ENCODE results near the gene AMFR. TPM values are rescaled to one million over a fixed set of nuclear protein-coding genes. Genes with fewer than 3 reads are reported as not detected.

AMFR gene
- total and polyA plus RNA-seq, 4 donors, result 43.3 to 309 (median 98.4) TPM

DNA sequence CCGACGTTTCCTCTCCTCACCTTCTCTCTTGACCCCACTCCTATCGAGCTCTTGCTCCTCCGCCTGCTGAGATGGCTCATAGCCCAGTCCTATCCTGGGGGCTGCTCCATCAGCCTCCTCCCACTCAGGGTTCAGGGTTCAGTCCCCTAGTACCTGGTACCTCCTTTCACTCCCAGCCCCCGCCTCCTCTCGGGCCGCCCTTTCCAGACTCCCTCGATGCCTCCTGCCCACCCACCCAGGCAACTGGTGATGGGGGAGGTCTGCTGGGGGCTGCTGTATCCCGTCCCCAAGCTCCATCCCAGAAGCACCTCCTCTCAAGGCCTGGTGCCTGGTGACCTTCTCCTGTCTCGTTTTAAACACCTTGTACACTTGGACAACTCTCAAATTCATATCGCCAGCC, 93.9 kb downstream of the AMFR start:
- peaks cover 6 to 34% (median 20%) of the 10 kb centered on the region in 4 donors for H3K4me1 ChIP-seq (ENCODE audit: control insufficient read depth in 4 of 4, insufficient read depth in 4 of 4, low read length in 3 of 4)
- 82% methylated on average over 11 of the region's 11 CpGs for WGBS
- DNase-seq (ENCODE audit: low spot score), result no peak
- no peaks in the 10 kb centered on the region for H3K9me3 ChIP-seq (ENCODE audit: control insufficient read depth in 4 of 4, low read length in 3 of 4)
- no peak overlapping the region for H3K27ac ChIP-seq (ENCODE audit: low read depth in 1 of 2, low read length in 2 of 2)
- TF ChIP-seq MAX (IDR thresholded peaks at IDR 0.05) (no peak), HNF4G (IDR thresholded peaks at IDR 0.05) (no peak), EGR1 (IDR thresholded peaks at IDR 0.05; ENCODE audit: low read depth in 2 of 2) (no peak), FOXA2 (IDR thresholded peaks at IDR 0.05) (no peak), YY1 (IDR thresholded peaks at IDR 0.05) (no peak), NR2F2 (IDR thresholded peaks at IDR 0.05) (no peak)
- TF ChIP-seq, protein P1, sequence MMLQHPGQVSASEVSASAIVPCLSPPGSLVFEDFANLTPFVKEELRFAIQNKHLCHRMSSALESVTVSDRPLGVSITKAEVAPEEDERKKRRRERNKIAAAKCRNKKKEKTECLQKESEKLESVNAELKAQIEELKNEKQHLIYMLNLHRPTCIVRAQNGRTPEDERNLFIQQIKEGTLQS (IDR thresholded peaks at IDR 0.05), result no peak
- TF ChIP-seq, protein P2, sequence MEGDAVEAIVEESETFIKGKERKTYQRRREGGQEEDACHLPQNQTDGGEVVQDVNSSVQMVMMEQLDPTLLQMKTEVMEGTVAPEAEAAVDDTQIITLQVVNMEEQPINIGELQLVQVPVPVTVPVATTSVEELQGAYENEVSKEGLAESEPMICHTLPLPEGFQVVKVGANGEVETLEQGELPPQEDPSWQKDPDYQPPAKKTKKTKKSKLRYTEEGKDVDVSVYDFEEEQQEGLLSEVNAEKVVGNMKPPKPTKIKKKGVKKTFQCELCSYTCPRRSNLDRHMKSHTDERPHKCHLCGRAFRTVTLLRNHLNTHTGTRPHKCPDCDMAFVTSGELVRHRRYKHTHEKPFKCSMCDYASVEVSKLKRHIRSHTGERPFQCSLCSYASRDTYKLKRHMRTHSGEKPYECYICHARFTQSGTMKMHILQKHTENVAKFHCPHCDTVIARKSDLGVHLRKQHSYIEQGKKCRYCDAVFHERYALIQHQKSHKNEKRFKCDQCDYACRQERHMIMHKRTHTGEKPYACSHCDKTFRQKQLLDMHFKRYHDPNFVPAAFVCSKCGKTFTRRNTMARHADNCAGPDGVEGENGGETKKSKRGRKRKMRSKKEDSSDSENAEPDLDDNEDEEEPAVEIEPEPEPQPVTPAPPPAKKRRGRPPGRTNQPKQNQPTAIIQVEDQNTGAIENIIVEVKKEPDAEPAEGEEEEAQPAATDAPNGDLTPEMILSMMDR (IDR thresholded peaks at IDR 0.05; ENCODE audit: low read depth, low read length, missing input control), result no peak
- no peaks in the 10 kb centered on the region for H3K27me3 ChIP-seq (ENCODE audit: control insufficient read depth in 4 of 4, insufficient read depth in 4 of 4, low read length in 3 of 4)
- H3K9ac ChIP-seq (ENCODE audit: low read depth in 1 of 2, low read length in 2 of 2), result no peak overlapping the region
- H3K4me3 ChIP-seq (ENCODE audit: low read depth in 1 of 3, low read length in 3 of 3), result no peak overlapping the region
- peaks cover 2 to 10% (median 5%) of the 10 kb centered on the region in 4 donors for H3K36me3 ChIP-seq (ENCODE audit: control insufficient read depth in 4 of 4, insufficient read depth in 3 of 4, low read depth in 1 of 4, low read length in 3 of 4)

DNA sequence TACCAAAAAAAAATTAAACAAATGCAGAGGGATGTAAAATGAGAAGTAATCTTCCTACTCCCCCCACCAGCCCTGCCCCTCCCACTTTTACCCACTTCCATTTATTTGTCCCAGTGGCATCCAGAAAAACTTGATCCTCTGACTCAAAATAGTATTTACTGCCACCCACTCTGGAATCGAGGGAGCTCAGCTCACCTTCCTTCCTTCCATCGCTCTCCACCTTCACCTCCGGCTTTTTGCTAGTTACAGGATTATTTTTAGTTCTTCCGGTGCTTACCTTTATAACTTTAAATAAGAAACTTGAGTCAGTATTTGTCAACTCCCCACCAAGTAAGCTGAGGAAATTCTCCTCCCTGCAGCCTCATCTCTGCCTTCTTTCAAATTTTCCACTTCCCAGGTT, 94.9 kb downstream of the AMFR start:
- H3K27ac ChIP-seq (ENCODE audit: low read depth in 1 of 2, low read length in 2 of 2), result peak overlapping the region in 1 of 2 donors; percentile 37
- no peak overlapping the region for H3K4me3 ChIP-seq (ENCODE audit: low read depth in 1 of 3, low read length in 3 of 3)
- peaks cover 2 to 8% (median 4%) of the 10 kb centered on the region in 4 donors for H3K36me3 ChIP-seq (ENCODE audit: control insufficient read depth in 4 of 4, insufficient read depth in 3 of 4, low read depth in 1 of 4, low read length in 3 of 4)

More for the DNA sequence above, 94.9 kb downstream of the AMFR start:
- Histone ChIP-seq H3K4me1 (ENCODE audit: control insufficient read depth in 4 of 4, insufficient read depth in 4 of 4, low read length in 3 of 4) (peaks cover 6 to 39% (median 26%) of the 10 kb centered on the region in 4 donors), H3K9ac (ENCODE audit: low read depth in 1 of 2, low read length in 2 of 2) (no peak overlapping the region), H3K27me3 (ENCODE audit: control insufficient read depth in 4 of 4, insufficient read depth in 4 of 4, low read length in 3 of 4) (no peaks in the 10 kb centered on the region), H3K9me3 (ENCODE audit: control insufficient read depth in 4 of 4, low read length in 3 of 4) (no peaks in the 10 kb centered on the region)
- no peak for DNase-seq (ENCODE audit: low spot score)
- no peak for TF ChIP-seq YY1 (IDR thresholded peaks at IDR 0.05)
- no peak for TF ChIP-seq SP1 (IDR thresholded peaks at IDR 0.05)
- TF ChIP-seq FOXA2 (IDR thresholded peaks at IDR 0.05), result no peak
- no peak for TF ChIP-seq GABPA (IDR thresholded peaks at IDR 0.05 in 1 of 2, conservative IDR thresholded peaks at IDR 0.05 in 1 of 2)
- TF ChIP-seq RXRA (IDR thresholded peaks at IDR 0.05), result no peak
- TF ChIP-seq, protein P2 (IDR thresholded peaks at IDR 0.05; ENCODE audit: low read depth, low read length, missing input control), result no peak
- TF ChIP-seq, protein P1 (IDR thresholded peaks at IDR 0.05), result no peak
- TF ChIP-seq FOXA1 (IDR thresholded peaks at IDR 0.05), result no peak
- TF ChIP-seq NR2F2 (IDR thresholded peaks at IDR 0.05), result no peak
- TF ChIP-seq, protein P3, sequence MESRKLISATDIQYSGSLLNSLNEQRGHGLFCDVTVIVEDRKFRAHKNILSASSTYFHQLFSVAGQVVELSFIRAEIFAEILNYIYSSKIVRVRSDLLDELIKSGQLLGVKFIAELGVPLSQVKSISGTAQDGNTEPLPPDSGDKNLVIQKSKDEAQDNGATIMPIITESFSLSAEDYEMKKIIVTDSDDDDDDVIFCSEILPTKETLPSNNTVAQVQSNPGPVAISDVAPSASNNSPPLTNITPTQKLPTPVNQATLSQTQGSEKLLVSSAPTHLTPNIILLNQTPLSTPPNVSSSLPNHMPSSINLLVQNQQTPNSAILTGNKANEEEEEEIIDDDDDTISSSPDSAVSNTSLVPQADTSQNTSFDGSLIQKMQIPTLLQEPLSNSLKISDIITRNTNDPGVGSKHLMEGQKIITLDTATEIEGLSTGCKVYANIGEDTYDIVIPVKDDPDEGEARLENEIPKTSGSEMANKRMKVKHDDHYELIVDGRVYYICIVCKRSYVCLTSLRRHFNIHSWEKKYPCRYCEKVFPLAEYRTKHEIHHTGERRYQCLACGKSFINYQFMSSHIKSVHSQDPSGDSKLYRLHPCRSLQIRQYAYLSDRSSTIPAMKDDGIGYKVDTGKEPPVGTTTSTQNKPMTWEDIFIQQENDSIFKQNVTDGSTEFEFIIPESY (IDR thresholded peaks at IDR 0.05), result no peak
- no peak for TF ChIP-seq RAD21 (IDR thresholded peaks at IDR 0.05)
- no peak for TF ChIP-seq EGR1 (IDR thresholded peaks at IDR 0.05; ENCODE audit: low read depth in 2 of 2)
- TF ChIP-seq HNF4G (IDR thresholded peaks at IDR 0.05), result no peak
- WGBS, result 91% methylated on average over 4 of the region's 4 CpGs

All from liver (tissue), 9 donors.